UCSD-AML1 (cell line): ENCODE results near the gene ATP6V0A1.
"Not testable (repeated sequence)": the region's sequence is repeated elsewhere in the genome, so short reads cannot be mapped to it uniquely, and the experiment has no call there.

ENCODE experiments used
- DNase-seq: peaks from one replicate; lab custom pipeline; 2025; ENCODE audit not compliant: unreplicated experiment; lab: John Stamatoyannopoulos, UW

The ATP6V0A1 gene

GRCh38 chr17:42537156-42537805 is 78.6 kb downstream of the ATP6V0A1 start:
- DNase-seq, result no peak

- DNase-seq, result no peak
Measured at GRCh38 chr17:42537826-42538451, 79.3 kb downstream of the ATP6V0A1 start.

- DNase-seq, result no peak
Measured at GRCh38 chr17:42538482-42538881, 79.8 kb downstream of the ATP6V0A1 start.

GRCh38 chr17:42540558-42540957 is 81.9 kb downstream of the ATP6V0A1 start:
- DNase-seq, result not testable (repeated sequence)

GRCh38 chr17:42541041-42541833 is 82.6 kb downstream of the ATP6V0A1 start:
- DNase-seq, result no peak

- DNase-seq, result no peak
Measured at GRCh38 chr17:42543190-42544079, 84.8 kb downstream of the ATP6V0A1 start.

- DNase-seq, result no peak
Measured at GRCh38 chr17:42544874-42545283, 86.2 kb downstream of the ATP6V0A1 start.

- not testable (repeated sequence) for DNase-seq
Measured at GRCh38 chr17:42545755-42546505, 87.3 kb downstream of the ATP6V0A1 start.

GRCh38 chr17:42547001-42547461 is 88.4 kb downstream of the ATP6V0A1 start:
- DNase-seq, result no peak

GRCh38 chr17:42547698-42548069 is 89.0 kb downstream of the ATP6V0A1 start:
- DNase-seq, result no peak

- no peak for DNase-seq
Measured at GRCh38 chr17:42548070-42548837, 89.6 kb downstream of the ATP6V0A1 start.

GRCh38 chr17:42548993-42549755 is 90.5 kb downstream of the ATP6V0A1 start:
- DNase-seq, result no peak

- not testable (repeated sequence) for DNase-seq
Measured at GRCh38 chr17:42552736-42553135, 94.1 kb downstream of the ATP6V0A1 start, which contains the start of gene HSD17B1. Gene HSD17B1 (plus strand): TSS chr17:42552923. CDS start chr17:42552934, 11 bp downstream.

- DNase-seq, result no peak
Measured at GRCh38 chr17:42553161-42553818, 94.6 kb downstream of the ATP6V0A1 start.

GRCh38 chr17:42553866-42554249 is 95.2 kb downstream of the ATP6V0A1 start:
- no peak for DNase-seq

GRCh38 chr17:42554250-42555121 is 95.8 kb downstream of the ATP6V0A1 start:
- peak; percentile 89 for DNase-seq

- DNase-seq, result no peak
Measured at GRCh38 chr17:42555122-42555622, 96.5 kb downstream of the ATP6V0A1 start.
